ENCODE measurements around the gene FAM184A.

FAM184A gene

GRCh38 chr6:118952683-118953082, 125.8 kb downstream of the FAM184A start:
- TF ChIP-seq CTCF (IDR thresholded peaks at IDR 0.05; ENCODE audit: low read length, missing control alignments): no peak
- H3K4me3 ChIP-seq (replicated peaks; ENCODE audit: low read depth, low read length): no peak overlapping the region
- DNase-seq (ENCODE audit: low read depth): no peak

GRCh38 chr6:118945217-118945616, 133.2 kb downstream of the FAM184A start:
- DNase-seq (ENCODE audit: low read depth): no peak
- TF ChIP-seq CTCF (IDR thresholded peaks at IDR 0.05; ENCODE audit: low read length, missing control alignments): no peak
- no peak overlapping the region for H3K4me3 ChIP-seq (replicated peaks; ENCODE audit: low read depth, low read length)

GRCh38 chr6:118940770-118941169, 137.7 kb downstream of the FAM184A start:
- DNase-seq (ENCODE audit: low read depth): no peak
- no peak for TF ChIP-seq CTCF (IDR thresholded peaks at IDR 0.05; ENCODE audit: low read length, missing control alignments)
- no peak overlapping the region for H3K4me3 ChIP-seq (replicated peaks; ENCODE audit: low read depth, low read length)

GRCh38 chr6:118939683-118940082, 138.8 kb downstream of the FAM184A start:
- no peak for TF ChIP-seq CTCF (IDR thresholded peaks at IDR 0.05; ENCODE audit: low read length, missing control alignments)
- H3K4me3 ChIP-seq (replicated peaks; ENCODE audit: low read depth, low read length): no peak overlapping the region
- DNase-seq (ENCODE audit: low read depth): no peak

GRCh38 chr6:118935978-118936703, 142.3 kb downstream of the FAM184A start:
- TF ChIP-seq CTCF (IDR thresholded peaks at IDR 0.05; ENCODE audit: low read length, missing control alignments): no peak
- no peak overlapping the region for H3K4me3 ChIP-seq (replicated peaks; ENCODE audit: low read depth, low read length)
- DNase-seq (ENCODE audit: low read depth): no peak

GRCh38 chr6:118935331-118935668, 143.2 kb downstream of the FAM184A start:
- peak overlapping the region; percentile 93 for H3K4me3 ChIP-seq (replicated peaks; ENCODE audit: low read depth, low read length)
- DNase-seq (ENCODE audit: low read depth): no peak
- TF ChIP-seq CTCF (IDR thresholded peaks at IDR 0.05; ENCODE audit: low read length, missing control alignments): no peak
